Bronchial epithelial cell (primary cell): ENCODE measurements around the gene DERA. TPM values are rescaled to one million over a fixed set of nuclear protein-coding genes. Genes with fewer than 3 reads are reported as not detected.
"Not testable (repeated sequence)": the region's sequence is repeated elsewhere in the genome, so short reads cannot be mapped to it uniquely, and the experiment has no call there.

ENCODE experiments used
- DNase-seq: peaks from one replicate; pipeline ENCODE4 v3.0.0-alpha.2; 2010; ENCODE audit warnings: low read depth
- FAIRE-seq: peaks from 2 replicates; lab custom pipeline; 2011; peaks lifted over from hg19 to GRCh38; lab: Jason Lieb, UNC
- H3K27me3 ChIP-seq: 2 replicates; pipeline ENCODE4 v1.5.1; 2011; ENCODE audit warnings: low read length; ENCODE audit not compliant: control insufficient read depth, insufficient read depth
- H3K36me3 ChIP-seq: 2 replicates; pipeline ENCODE4 v1.5.1; 2011; ENCODE audit warnings: low read length; ENCODE audit not compliant: control insufficient read depth, insufficient read depth
- H3K4me3 ChIP-seq: 2 replicates; pipeline ENCODE4 v1.5.1; 2011; ENCODE audit warnings: mild to moderate bottlenecking, low read depth, low read length, control low read depth
- total RNA-seq: library from RNA; depleted of rRNA; stranded (reverse); fragments of >200 nt; gene quantifications from 2 replicates; pipeline ENCODE4 v1.2.1, GENCODE V29; 2014
- TF ChIP-seq, protein P1 (sequence below): IDR thresholded peaks from 2 replicates; pipeline ENCODE4 v1.5.1; 2011; ENCODE audit warnings: mild to moderate bottlenecking, moderate library complexity, low read length, control low read depth, inconsistent platforms; ENCODE audit not compliant: insufficient read depth, severe bottlenecking

DERA gene
- total RNA-seq, 1 donor from 2014 or later: 58.4 TPM

DNA sequence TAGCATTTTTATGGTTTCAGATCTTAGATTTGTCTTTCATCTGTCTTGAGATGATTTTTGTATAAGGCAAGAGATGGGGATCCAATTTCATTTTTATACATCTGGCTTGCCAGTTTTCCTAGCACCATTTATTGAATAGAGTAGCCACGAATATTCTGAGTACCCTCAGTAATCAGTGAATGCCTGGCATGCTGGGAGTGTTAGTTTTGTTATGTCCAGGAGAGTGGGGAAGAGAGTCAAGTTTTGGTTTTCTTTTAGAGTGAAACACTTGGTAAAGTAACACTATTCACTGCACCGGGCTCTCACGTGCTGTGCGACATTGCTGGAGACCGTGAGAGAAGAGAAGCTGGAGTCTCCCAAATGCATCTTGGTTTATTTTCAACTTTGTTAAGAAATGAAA lies 31.3 kb downstream of the DERA start:
- FAIRE-seq (no peak), DNase-seq (no peak)
- Histone ChIP-seq H3K4me3 (no peak overlapping the region), H3K27me3 (no peaks in the 10 kb centered on the region), H3K36me3 (no peaks in the 10 kb centered on the region)
- TF ChIP-seq, protein P1, sequence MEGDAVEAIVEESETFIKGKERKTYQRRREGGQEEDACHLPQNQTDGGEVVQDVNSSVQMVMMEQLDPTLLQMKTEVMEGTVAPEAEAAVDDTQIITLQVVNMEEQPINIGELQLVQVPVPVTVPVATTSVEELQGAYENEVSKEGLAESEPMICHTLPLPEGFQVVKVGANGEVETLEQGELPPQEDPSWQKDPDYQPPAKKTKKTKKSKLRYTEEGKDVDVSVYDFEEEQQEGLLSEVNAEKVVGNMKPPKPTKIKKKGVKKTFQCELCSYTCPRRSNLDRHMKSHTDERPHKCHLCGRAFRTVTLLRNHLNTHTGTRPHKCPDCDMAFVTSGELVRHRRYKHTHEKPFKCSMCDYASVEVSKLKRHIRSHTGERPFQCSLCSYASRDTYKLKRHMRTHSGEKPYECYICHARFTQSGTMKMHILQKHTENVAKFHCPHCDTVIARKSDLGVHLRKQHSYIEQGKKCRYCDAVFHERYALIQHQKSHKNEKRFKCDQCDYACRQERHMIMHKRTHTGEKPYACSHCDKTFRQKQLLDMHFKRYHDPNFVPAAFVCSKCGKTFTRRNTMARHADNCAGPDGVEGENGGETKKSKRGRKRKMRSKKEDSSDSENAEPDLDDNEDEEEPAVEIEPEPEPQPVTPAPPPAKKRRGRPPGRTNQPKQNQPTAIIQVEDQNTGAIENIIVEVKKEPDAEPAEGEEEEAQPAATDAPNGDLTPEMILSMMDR: no peak

DNA sequence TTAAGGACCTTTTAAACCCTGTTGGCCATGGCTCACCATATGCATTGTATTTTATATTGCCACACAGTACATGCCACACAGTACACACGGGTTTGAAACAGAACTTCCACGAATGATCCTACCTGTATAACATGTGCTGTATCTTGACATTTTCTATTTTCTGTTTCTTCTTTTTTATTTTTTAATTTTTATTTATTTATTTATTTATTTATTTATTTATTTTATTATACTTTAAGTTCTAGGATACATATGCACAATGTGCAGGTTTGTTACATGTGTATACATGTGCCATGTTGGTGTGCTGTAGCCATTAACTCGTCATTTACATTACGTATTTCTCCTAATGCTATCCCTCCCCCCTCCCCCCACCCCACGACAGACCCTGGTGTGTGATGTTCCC lies 32.4 kb downstream of the DERA start:
- not testable (repeated sequence) for H3K36me3 ChIP-seq, FAIRE-seq, H3K4me3 ChIP-seq, H3K27me3 ChIP-seq, DNase-seq

DNA sequence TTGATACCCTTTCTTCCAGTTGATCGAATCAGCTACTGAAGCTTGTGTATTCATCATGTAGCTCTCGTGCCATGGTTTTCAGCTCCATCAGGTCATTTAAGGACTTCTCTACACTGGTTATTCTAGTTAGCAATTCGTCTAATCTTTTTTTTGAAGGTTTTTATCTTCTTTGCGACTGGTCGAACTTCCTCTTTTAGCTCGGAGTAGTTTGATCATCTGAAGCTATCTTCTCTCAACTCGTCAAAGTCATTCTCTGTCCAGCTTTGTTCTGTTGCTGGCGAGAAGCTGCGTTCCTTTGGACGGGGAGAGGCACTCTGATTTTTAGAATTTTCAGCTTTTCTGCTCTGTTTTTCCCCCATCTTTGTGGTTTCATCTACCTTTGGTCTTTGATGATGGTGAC lies 37.3 kb downstream of the DERA start:
- not testable (repeated sequence) for H3K27me3 ChIP-seq, DNase-seq, H3K36me3 ChIP-seq, H3K4me3 ChIP-seq, FAIRE-seq

DNA sequence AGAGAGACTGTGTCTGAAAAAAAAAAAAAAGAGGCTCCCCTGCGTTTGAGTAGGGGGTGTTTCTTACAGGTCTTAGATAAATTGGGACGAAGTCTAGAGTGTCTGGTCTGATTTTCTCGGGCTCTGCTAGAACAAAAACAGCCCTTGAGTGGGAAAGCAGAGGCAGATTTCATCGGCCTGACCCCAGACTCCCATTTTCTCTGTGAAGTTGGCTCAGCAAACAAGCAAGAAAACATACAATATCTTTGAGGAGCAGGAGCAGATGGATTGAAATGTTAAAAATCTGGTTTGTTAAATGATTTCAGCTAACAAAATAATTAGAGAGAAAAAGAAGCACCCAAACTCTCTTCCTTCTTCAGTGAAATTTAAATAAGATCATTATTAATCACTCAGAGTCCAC lies 44.1 kb downstream of the DERA start:
- Histone ChIP-seq H3K36me3 (peaks cover 1% of the 10 kb centered on the region), H3K4me3 (no peak overlapping the region), H3K27me3 (no peaks in the 10 kb centered on the region)
- TF ChIP-seq, protein P1: no peak
- no peak for DNase-seq
- no peak for FAIRE-seq

DNA sequence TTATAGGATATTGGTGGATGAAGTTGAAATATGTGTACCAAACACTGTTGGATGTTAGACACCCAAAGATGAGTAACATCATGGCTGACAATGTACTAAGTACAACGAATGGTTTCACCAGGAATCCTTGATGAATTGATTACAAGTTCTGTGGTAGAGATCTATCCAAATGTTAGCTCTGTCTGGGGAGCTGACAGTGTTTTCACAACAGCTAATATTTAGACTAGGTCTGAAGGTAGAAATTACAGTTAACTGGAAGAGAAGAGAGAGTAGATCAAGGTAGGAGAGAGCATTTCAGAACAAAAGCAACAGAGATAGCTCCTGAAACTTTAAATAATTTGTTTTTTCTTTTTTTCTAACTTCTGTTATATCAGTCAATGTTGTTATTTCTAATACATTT lies 44.9 kb downstream of the DERA start:
- FAIRE-seq (no peak), DNase-seq (peak; percentile 37)
- H3K36me3 ChIP-seq: peaks cover 1% of the 10 kb centered on the region
- H3K4me3 ChIP-seq: no peak overlapping the region
- H3K27me3 ChIP-seq: no peaks in the 10 kb centered on the region
- TF ChIP-seq, protein P1: no peak

DNA sequence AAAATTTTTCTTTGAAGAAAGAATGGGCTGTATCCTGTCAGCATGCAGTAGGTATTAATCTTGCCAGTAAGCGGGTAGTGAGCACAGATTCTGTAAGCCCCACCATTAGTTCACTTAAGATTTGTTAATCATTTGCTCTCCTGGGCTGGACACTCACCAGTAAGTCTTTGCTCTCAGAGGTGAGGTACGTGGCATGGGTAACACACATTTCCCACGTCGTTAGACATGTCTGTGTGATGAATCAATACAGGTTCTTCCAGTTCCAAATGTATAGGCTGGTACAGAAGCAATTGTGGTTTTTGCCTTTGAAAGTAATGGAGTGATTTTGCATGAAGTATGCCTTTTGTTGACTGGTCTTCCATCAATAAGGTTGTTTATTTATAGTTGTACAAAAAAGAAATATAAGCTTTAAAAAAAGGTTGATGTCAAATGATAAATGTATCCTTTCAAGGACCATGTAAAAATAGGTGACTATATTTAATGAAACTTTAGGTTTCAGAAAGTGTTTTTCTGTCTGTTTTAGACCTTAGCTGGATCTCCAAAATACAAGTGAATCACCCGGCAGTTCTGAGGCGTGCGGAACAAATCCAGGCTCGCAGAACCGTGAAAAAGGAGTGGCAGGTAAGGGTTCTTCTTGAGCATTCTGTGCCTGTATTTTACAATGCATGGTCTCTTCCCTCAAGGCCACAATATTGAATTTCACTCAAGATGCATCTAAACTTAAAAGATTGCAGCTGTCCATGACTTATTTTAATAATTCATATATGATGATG lies 45.5 kb downstream of the DERA start:
- no peaks in the 10 kb centered on the region for H3K27me3 ChIP-seq
- H3K4me3 ChIP-seq: no peak overlapping the region
- DNase-seq: peak; percentile 100
- TF ChIP-seq, protein P1: no peak
- H3K36me3 ChIP-seq: peaks cover 1% of the 10 kb centered on the region
- FAIRE-seq: peak; percentile 98

DNA sequence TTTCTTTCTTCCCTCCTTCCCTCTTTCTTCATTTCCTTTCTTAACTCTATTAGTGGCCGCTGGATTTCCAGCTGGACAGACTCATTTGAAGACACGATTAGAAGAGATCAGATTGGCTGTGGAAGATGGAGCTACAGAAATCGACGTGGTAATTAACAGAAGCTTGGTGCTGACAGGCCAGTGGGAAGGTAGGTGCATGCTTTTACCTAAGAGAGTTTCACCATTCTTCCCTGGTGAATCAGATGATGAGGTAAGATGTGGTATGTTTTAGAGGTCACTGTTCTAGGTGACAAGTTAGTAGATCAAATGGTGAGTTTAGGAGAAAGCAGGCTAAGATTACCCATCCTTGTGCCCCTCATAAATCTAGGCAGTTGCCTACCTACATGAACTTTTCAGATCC lies 51.6 kb downstream of the DERA start:
- FAIRE-seq (peak; percentile 84), DNase-seq (peak; percentile 95)
- Histone ChIP-seq H3K27me3 (no peaks in the 10 kb centered on the region), H3K36me3 (peaks cover 2% of the 10 kb centered on the region), H3K4me3 (no peak overlapping the region)
- TF ChIP-seq, protein P1: no peak
